NCI-H2196 treated with DMSO at 0.1 percent for 48 hours (cell line): ENCODE results near the gene KRTAP6-1.

ENCODE experiments used
- DNase-seq: peaks from one replicate; lab custom pipeline; 2025; ENCODE audit not compliant: unreplicated experiment; lab: John Stamatoyannopoulos, UW

Gene KRTAP6-1

GRCh38 chr21:30579346-30579745 is 34.4 kb downstream of the KRTAP6-1 start:
- DNase-seq: no peak

- no peak for DNase-seq
Observed at GRCh38 chr21:30577766-30578165, 36.0 kb downstream of the KRTAP6-1 start.

GRCh38 chr21:30567617-30568016 is 46.1 kb downstream of the KRTAP6-1 start:
- no peak for DNase-seq

GRCh38 chr21:30563630-30564029 is 50.1 kb downstream of the KRTAP6-1 start:
- DNase-seq: no peak
